PC-9 (cell line): ENCODE measurements around the gene ZGLP1. TPM values are rescaled to one million over a fixed set of nuclear protein-coding genes. Genes with fewer than 3 reads are reported as not detected.

Experiments used
- BruUV-seq: library from RNA; stranded (reverse); fragments of 400-500 nt; replicated peaks from 2 replicates; lab custom pipeline; 2021; lab: Mats Ljungman, UMichigan
- CTCF ChIA-PET: fragments of 300-600 bp; sonication (Branson Sonifier 250); formaldehyde crosslinking; loops from one replicate; lab custom pipeline; 2022; ENCODE audit warnings: antibody characterized with exemption; lab: Charles Lee
- POLR2A ChIA-PET: fragments of 300-600 bp; sonication (Branson Sonifier 250); formaldehyde crosslinking; loops from one replicate; lab custom pipeline; 2022; ENCODE audit warnings: antibody characterized with exemption; ENCODE audit not compliant: unreplicated experiment; lab: Charles Lee
- DNase-seq, 2 experiments: peaks; one replicate each; pipeline versions ENCODE4 v3.0.0 to v3.0.0-alpha.2; 2015 to 2022; ENCODE audit warnings: mixed read lengths in 1 of 2
- H2AFZ ChIP-seq: fragments of 200-600 bp; sonication (generic); 2 replicates; pipeline ENCODE4 v1.8.1; 2017; ENCODE audit warnings: antibody characterized with exemption
- H3F3A ChIP-seq: fragments of 200-600 bp; sonication (generic); 2 replicates; pipeline ENCODE4 v1.8.1; 2017; ENCODE audit warnings: antibody characterized with exemption, mild to moderate bottlenecking, low read depth; ENCODE audit not compliant: insufficient read depth
- H3K27ac ChIP-seq: fragments of 200-600 bp; sonication (generic); 2 replicates; pipeline ENCODE4 v1.6.1; 2016; ENCODE audit warnings: mixed run types
- H3K27me3 ChIP-seq: fragments of 200-600 bp; sonication (generic); 2 replicates; pipeline ENCODE4 v1.6.1; 2016; ENCODE audit warnings: low read depth, mixed run types; ENCODE audit not compliant: insufficient read depth
- H3K36me3 ChIP-seq: fragments of 200-600 bp; sonication (generic); 2 replicates; pipeline ENCODE4 v1.6.1; 2016; ENCODE audit warnings: low read depth, mixed run types
- H3K4me1 ChIP-seq: fragments of 200-600 bp; sonication (generic); replicated peaks from 2 replicates; pipeline ENCODE4 v1.6.1; 2016; ENCODE audit warnings: mixed run types; ENCODE audit not compliant: insufficient read depth
- H3K4me2 ChIP-seq: fragments of 200-600 bp; sonication (generic); 2 replicates; pipeline ENCODE4 v1.6.1; 2017; ENCODE audit warnings: mixed run types
- H3K4me3 ChIP-seq: fragments of 200-600 bp; sonication (generic); 2 replicates; pipeline ENCODE4 v1.6.1; 2016; ENCODE audit warnings: mixed run types
- H3K79me2 ChIP-seq: fragments of 200-600 bp; sonication (generic); 2 replicates; pipeline ENCODE4 v1.6.1; 2017; ENCODE audit warnings: low read depth, mixed run types
- H3K9me2 ChIP-seq: fragments of 200-600 bp; sonication (generic); 2 replicates; pipeline ENCODE4 v1.8.1; 2017; ENCODE audit warnings: mild to moderate bottlenecking; ENCODE audit not compliant: insufficient read depth
- H3K9me3 ChIP-seq: fragments of 200-600 bp; sonication (generic); 2 replicates; pipeline ENCODE4 v1.8.1; 2016; ENCODE audit warnings: low read depth; ENCODE audit not compliant: insufficient read depth
- H4K20me1 ChIP-seq: fragments of 200-600 bp; sonication (generic); 2 replicates; pipeline ENCODE4 v1.8.1; 2017; ENCODE audit not compliant: insufficient read depth
- EZH2 ChIP-seq: fragments of 200-600 bp; sonication (generic); IDR thresholded peaks from 2 replicates; pipeline ENCODE4 v1.8.0; 2017; ENCODE audit warnings: antibody characterized with exemption, low read depth
- intact Hi-C: fragments of 100-400 bp; cut with micrococcal nuclease; formaldehyde crosslinking; loops from one replicate; pipeline ENCODE4 v1.10.0; 2022; ENCODE audit not compliant: unreplicated experiment
- total RNA-seq: library from RNA; stranded (reverse); gene quantifications from 2 replicates; pipeline ENCODE4 v1.2.3, GENCODE V29; 2021
- TF ChIP-seq, protein P1 (sequence below): fragments of 200-600 bp; sonication (generic); conservative IDR thresholded peaks from 2 replicates; pipeline ENCODE4 v1.6.1; 2017; ENCODE audit warnings: mixed run types, antibody characterized with exemption, mild to moderate bottlenecking, moderate library complexity

ZGLP1 gene
- total RNA-seq, 1 experiment from 2014 or later, result 7.5 TPM

DNA sequence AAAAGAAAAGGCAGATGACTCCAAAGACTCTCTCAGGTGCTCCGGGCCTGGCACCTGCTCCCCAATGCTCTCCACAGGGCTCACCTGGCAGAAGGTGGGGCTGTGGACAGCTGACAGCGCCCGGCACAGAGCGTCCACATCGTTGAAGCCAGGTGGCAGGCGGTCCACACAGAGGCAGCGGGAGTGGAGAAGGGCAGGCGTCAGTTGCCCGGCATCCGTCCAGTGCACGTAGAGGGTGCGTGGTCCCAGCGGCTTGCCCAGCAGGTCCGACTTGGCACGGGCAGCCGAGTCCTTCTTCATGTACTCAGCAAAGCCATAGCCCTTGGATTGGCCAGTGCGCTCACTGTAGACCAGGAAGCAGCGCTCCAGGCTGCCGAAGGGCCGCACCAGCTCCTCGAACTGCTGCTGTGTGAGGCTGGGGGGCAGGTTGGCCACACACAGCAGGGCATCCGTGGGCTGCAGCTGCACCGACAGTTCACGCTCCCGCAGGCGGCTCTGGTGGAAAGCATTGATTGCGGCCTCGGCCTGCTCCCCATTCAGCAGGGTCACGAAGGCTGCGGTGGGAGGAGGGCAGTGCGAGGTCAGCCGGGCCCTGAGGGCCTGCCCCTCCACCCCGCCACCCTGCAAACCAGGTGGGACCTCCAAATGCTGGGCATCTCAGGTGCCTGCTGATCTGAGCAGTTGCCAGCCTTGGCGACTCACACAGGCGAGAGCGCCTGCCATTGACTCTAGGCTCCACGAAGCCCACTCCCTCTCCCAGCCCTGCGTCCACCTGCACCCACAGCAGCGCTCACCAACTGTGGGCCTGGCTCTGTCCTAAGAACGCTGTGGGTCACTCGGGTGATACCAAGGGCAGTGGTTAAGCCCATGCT, 19.2 kb upstream of the ZGLP1 start:
- CTCF ChIA-PET, result no interaction called here
- BruUV-seq, result no TSS peak
- H3K79me2 ChIP-seq, result peaks cover 29% of the 10 kb centered on the region

DNA sequence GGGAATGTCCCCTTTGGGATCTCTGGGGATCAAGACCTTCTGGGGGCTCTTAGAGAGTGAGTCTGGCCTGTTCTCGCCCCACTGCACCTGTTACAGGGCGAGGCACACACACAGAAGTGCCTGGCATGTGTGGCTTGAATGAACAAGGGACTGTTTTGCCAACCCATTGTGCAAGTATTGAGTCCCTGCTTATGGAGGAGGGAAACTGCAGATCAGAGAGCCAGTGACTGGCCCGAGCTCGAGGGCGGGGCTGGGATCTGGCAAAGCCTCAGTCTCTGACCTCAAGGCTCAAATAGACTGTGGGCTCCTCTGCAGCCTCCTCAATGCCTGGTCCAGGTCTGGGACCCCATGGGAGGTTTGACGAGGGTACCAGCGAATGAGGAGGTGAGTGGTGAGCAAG, 18.2 kb upstream of the ZGLP1 start:
- Histone ChIP-seq H3K9me3 (no peaks in the 10 kb centered on the region), H3K4me2 (no peak overlapping the region), H3K79me2 (peaks cover 26% of the 10 kb centered on the region), H3K36me3 (peaks cover 42% of the 10 kb centered on the region; the same call in 1 of the 2 replicates), H3K4me3 (no peak overlapping the region), H3K27ac (no peak overlapping the region), H3K4me1 (peaks cover 10% of the 10 kb centered on the region), H4K20me1 (peaks cover 36% of the 10 kb centered on the region), H3F3A (peaks cover 13% of the 10 kb centered on the region; the same call in 1 of the 2 replicates), H2AFZ (no peak overlapping the region), H3K9me2 (no peaks in the 10 kb centered on the region), H3K27me3 (no peaks in the 10 kb centered on the region)
- DNase-seq, result no peak
- ChIA-PET CTCF (no interaction called here), POLR2A (no interaction called here)
- TF ChIP-seq EZH2, result no peak
- TF ChIP-seq, protein P1, sequence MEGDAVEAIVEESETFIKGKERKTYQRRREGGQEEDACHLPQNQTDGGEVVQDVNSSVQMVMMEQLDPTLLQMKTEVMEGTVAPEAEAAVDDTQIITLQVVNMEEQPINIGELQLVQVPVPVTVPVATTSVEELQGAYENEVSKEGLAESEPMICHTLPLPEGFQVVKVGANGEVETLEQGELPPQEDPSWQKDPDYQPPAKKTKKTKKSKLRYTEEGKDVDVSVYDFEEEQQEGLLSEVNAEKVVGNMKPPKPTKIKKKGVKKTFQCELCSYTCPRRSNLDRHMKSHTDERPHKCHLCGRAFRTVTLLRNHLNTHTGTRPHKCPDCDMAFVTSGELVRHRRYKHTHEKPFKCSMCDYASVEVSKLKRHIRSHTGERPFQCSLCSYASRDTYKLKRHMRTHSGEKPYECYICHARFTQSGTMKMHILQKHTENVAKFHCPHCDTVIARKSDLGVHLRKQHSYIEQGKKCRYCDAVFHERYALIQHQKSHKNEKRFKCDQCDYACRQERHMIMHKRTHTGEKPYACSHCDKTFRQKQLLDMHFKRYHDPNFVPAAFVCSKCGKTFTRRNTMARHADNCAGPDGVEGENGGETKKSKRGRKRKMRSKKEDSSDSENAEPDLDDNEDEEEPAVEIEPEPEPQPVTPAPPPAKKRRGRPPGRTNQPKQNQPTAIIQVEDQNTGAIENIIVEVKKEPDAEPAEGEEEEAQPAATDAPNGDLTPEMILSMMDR, result no peak
- intact Hi-C loops, result no loop called here
- no TSS peak for BruUV-seq

More for the DNA sequence above, 19.2 kb upstream of the ZGLP1 start:
- Histone ChIP-seq H3K27me3 (no peaks in the 10 kb centered on the region), H3F3A (peaks cover 13% of the 10 kb centered on the region; the same call in 1 of the 2 replicates), H3K27ac (no peak overlapping the region), H3K4me3 (no peak overlapping the region), H2AFZ (no peak overlapping the region), H3K9me3 (no peaks in the 10 kb centered on the region), H4K20me1 (peaks cover 30% of the 10 kb centered on the region), H3K9me2 (no peaks in the 10 kb centered on the region), H3K4me2 (no peak overlapping the region), H3K4me1 (peaks cover 10% of the 10 kb centered on the region), H3K36me3 (peaks cover 42% of the 10 kb centered on the region; the same call in 1 of the 2 replicates)
- POLR2A ChIA-PET, result no interaction called here
- intact Hi-C loops, result no loop called here
- TF ChIP-seq, protein P1, result no peak
- no peak for TF ChIP-seq EZH2
- DNase-seq, result no peak

DNA sequence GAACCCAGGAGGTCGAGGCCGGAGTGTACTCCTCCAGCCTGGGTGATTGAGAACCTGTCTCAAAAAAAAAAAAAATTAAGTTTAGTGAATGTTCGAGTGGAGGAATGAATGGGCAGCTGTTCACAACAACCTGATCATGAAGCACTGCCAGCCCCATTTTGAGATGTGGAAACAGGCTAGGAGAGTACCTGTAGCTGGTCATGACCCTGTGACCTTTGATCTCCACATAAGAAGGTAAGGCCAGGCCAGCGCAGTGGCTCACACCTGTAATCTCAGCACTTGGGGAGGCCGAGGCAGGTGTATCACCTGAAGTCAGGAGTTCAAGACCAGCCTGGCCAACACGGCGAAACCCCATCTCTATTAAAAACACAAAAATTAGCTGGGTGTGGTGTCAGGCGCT, 16.1 kb upstream of the ZGLP1 start:
- Histone ChIP-seq H4K20me1 (peaks cover 32% of the 10 kb centered on the region), H2AFZ (no peak overlapping the region), H3K9me3 (no peaks in the 10 kb centered on the region), H3K36me3 (peaks cover 45% of the 10 kb centered on the region; the same call in 1 of the 2 replicates), H3F3A (peaks cover 19% of the 10 kb centered on the region; the same call in 1 of the 2 replicates), H3K4me2 (no peak overlapping the region), H3K27ac (no peak overlapping the region), H3K9me2 (no peaks in the 10 kb centered on the region), H3K4me1 (no peaks in the 10 kb centered on the region), H3K27me3 (no peaks in the 10 kb centered on the region), H3K79me2 (peaks cover 8% of the 10 kb centered on the region), H3K4me3 (no peak overlapping the region)
- TF ChIP-seq EZH2, result no peak
- TF ChIP-seq, protein P1, result no peak
- intact Hi-C loops, result no loop called here
- ChIA-PET CTCF (interaction anchor here (0.6 to 0.7 kb wide), 2 partner anchors 55 to 521 kb away, joined by 3 read pairs; no protein-coding TSS in a partner anchor), POLR2A (no interaction called here)
- DNase-seq, result no peak
- BruUV-seq, result no TSS peak
